GM19025 (cell line): ENCODE data around the gene HYAL1.
A peak's percentile ranks its signal among the peaks of the same experiment; 100 is the strongest.
"Not testable (repeated sequence)": the region's sequence is repeated elsewhere in the genome, so short reads cannot be mapped to it uniquely, and the experiment has no call there.

Experiments used
- ATAC-seq: cut with Tn5 transposase; IDR thresholded peaks from one replicate; pipeline ENCODE4 v1.9.1; 2021; ENCODE audit warnings: mild to moderate bottlenecking, low read depth, moderate library complexity; ENCODE audit not compliant: unreplicated experiment

Gene HYAL1

DNA sequence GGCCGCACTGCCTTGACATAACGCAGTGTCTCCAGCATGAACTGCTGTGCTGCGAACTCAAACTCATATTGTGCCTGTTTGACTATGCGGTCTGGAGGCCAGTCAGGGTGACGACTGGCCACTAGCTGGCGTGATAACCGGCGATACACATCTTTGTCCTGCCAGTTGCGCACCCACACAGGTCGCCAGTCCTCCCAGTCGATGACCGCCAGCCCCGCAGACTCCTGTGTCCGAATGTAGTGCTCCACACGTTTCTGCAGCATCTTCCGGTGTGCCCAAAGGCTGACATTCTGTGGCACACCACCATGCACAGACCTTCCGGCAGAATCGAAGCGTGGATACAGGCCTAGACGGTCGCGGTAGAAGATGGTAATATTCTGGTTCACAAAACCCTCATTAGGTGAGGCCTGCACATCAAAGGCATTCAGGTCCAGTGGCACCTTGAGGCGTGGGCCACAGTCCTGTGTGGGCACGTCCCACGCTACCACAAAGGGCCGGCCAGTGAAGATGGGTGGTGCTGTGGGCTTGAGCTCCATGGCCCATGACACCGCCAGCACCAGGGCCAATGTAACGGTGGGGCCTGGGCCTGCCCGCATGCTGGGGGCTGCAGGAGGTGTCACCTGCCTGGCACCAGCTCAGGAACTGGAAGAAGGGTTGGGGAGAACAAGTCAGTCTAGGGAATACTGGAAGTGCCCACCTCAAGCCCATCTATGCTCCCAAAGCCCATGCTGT is 16.7 kb upstream of the HYAL1 start:
- ATAC-seq: no peak

DNA sequence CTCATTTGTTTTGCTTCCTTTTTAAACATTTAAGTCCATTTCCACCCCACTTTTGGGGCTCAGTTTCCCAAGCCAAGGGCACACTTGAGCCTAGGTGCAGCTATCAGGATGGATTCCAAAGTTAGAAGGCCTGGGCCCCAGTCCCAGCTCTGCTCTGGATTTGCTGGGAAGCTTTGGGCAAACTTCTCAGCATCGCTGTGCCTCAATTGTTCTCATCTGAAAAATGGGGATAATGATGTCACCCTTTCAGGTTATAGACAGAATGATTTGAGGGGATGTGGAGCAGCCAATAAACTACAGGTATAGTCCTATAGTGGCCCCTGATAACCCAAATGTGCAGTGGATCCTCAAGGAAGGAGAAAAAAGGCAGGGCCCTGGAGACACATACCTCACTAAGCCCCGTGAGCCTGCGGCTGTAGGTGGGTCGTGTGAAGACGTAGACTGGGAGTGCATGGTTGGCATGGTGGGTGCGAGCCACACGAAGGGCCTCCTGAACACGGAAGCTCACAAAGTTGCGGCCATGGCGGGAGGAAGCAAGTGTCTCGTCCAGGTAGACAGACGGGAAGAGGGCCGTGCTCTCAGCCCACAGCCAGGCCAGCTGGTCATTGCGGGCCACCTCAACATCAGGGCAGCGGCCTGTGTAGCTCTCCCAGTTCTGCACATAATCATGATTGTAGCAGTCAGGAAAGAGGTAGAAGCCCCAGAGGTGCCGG is 16.0 kb upstream of the HYAL1 start:
- no peak for ATAC-seq

DNA sequence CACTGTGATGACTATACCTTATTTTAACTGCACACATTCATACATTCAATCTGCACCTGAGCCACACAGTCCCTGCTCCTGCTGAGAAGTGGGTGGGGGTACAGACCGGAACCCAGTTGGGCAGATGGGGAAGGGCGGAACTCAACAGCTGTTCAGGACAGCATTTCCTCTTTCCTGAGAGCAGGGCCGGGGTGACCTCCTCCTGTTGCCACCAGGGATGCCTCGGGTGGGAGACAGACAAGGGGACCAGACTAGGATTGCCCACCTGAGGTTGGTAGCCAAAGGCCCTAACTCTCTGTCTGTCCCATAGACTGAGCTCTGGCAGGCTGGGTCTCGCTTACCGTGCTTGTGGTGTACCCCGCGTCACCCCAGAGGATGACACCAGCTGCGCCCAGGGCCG is 15.2 kb upstream of the HYAL1 start:
- no peak for ATAC-seq

DNA sequence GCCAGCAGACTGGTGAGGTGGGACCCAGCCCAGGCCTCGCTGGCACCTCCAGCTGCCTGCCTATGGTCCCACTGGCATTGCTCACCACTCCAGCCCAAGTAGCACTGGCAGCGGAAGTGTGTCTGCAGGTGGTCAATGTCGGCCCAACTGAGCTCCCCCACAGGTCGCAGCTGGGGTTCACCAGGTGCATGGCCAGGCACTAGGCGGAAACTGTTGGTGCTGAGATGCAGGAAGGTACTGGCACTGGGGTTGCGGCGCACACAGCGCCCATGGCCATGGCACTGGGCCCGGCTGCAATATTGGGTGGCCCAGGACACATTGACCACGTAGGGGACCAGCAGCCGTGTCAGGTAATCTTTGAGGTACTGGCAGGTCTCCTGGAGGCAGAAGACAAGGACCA is 14.8 kb upstream of the HYAL1 start:
- ATAC-seq: no peak

DNA sequence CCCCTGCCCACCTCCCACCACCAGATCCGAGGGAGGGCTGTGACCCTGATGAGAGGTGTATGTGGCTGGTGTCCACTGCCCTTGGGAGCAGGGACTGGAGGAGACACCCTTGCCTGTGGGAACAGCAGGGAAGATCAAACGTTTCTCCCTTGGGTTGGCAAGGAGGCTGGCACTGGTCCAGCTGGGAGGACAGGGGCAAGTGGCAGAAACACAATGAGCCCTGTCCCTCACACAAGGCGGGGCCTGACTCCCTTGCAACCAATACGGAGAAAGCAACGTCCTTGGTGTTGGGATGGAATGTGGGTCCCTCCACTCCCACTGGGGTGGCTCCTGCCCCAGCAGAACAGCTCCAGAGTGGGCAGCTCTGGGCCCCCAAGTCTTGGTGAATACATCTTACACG is 13.9 kb upstream of the HYAL1 start:
- ATAC-seq: no peak

DNA sequence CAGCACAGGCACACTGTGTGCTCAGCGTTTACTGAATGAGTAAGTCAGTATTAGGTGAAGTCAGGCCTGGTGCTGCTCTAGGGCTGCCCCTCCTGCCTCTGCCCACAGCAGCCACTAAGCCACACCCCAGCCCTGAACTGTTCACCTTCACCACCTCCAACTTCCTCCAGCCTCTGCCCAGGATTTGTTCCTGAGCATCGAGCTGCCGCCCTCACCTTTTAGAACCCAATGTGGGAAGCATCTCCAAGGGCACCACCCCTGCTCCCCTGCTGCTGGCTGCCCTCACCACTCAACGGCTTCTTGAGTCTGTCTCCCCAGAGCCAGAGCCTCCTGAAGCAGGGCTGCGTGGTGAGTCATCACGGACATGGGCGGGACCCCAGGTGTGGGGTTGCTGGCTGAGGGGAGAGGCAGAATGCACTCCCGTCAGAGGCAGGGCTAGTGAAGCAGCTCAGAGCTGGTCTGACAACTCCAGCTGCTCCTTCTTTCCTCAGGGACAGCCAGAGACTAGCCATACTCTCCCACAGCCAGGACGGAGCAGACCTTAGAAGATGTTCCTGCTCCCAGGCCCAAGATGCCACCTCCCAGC is 13.4 kb upstream of the HYAL1 start:
- ATAC-seq: no peak

DNA sequence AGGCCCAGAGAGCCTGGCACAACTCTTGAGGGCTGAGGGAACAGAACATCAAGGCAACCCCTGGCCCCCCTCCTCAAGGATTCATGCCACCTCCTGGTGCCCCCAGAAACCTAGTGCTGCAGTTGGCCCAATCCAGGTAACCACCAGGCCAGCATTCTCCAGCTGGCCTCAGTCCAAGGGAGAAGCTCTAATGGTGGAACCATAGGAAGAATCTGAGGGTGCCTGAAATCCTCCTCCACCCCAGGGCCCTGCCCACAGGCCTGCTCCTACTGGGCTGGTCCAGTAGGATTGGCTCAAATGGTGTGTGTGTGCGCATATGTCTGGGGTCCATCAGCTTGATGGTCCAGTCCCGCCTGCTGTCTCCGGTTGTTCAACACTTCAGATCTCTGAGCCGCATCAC is 11.4 kb upstream of the HYAL1 start:
- ATAC-seq: no peak

DNA sequence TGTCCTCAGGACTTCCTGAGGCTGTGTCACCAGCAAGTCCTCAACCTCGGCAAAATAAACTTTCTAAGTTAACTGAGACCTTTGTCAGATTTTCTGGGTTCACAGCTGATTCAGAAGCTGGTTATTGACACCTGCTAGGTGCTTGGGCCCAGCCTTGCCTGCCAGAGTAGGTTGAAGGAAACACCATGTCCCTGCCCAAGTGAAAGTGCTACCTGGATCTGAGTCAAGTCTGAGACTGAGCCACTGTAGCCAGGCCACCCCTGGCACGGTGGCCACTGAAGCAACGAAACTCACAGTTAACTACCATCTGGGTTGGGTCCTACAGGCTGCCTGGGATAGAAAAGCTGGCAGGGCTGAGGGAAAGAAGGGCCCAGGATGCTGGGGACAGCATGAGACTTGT is 11.0 kb upstream of the HYAL1 start:
- no peak for ATAC-seq

DNA sequence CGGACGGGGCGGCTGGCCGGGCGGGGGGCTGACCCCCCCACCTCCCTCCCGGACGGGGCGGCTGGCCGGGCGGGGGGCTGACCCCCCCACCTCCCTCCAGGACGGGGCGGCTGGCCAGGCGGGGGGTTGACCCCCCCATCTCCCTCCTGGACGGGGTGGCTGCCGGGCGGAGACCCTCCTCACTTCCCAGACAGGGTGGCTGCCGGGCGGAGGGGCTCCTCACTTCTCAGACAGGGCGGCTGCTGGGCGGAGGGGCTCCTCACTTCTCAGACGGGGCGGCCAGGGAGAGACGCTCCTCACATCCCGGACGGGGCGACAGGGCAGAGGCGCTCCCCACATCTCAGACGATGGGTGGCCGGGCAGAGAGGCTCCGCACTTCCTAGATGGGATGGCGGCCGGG is 8.7 kb upstream of the HYAL1 start:
- ATAC-seq: not testable (repeated sequence)

DNA sequence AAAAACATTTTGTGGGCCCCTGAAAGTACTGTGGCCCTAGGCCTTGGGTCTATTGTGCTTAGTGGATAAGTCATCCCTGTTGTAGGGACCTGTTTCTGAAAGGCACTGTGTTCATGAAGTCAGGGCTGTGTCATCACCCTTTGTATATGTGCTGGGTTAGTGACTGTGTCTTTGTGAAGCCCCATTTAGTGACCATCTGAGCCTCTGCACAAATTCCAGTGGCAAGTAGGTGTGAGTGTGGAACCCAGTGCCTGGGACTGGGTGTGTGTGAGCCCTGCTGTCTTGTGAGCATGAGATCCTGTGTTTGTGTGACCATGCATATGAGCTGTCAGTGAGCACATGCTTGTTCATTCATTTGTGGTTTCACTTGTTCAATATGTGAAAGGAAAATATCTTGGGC is 1.2 kb upstream of the HYAL1 start:
- ATAC-seq: no peak

DNA sequence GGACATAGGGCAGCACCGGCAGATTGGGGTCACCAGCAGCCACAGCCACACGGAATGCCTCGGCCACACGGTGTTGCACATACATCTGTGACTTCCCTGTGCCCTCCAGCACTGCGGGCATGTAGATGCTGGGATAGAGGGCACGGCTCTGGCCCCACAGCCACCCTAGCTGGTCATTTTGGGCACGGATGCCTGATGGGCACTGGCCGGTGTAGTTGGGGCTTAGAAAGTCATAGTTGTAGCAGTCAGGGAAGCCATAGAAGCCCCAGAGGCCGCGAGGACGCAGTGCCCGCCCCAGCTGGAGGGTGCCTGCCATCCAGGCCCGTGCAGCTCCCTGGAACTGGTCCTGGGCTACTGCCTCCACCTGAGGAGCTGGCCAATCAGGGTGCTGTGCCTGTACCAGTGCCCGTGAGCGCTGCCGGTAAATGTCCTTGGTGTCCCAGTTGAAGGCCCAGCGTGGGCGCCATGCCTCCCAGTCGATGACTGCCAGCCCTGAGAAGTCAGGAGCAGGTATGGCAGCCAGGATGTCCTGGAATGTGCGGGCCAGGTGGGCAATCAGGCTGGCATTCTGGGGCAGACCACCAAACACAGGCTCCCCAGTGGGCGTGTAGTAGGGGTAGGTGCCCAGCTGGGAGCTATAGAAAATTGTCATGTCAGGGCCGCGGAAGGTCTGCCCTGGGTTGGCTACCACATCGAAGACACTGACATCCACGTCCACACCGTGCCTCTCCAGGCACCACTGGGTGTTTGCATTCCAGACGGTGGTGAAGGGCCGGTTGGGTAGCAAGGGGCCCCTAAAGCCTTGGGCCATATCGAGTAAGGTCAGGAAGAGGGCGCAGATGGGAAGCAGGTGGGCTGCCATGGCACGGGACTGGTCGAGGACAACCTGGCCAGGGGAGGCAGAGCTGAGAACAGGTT is 1.0 kb downstream of the HYAL1 start:
- no peak for ATAC-seq

DNA sequence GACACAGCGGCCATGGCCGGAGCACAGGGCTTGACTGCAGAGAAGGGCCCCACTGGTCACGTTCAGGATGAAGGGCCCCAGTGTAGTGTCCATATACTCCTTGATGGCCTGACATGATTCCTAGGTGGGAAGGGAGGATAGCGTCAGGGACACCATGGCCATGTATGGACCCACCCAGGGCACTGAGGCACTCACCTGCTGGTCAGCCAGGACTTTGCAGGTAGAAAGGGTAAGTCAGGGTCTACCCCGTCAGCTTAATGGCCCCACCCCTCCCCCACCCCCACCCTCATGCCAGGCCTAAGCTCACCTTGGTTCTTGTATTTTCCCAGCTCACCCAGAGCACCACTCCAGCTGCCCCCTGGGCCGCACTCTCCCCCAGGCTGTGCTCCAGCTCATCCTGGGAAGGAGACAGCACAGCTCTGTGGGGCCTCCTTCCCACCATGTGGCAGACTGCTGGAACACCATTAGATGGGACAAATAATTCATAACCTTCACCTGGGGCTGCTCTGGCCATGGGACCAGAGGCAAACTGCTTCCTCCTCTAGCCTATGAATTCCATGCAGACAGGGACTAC is 2.6 kb downstream of the HYAL1 start:
- no peak for ATAC-seq

DNA sequence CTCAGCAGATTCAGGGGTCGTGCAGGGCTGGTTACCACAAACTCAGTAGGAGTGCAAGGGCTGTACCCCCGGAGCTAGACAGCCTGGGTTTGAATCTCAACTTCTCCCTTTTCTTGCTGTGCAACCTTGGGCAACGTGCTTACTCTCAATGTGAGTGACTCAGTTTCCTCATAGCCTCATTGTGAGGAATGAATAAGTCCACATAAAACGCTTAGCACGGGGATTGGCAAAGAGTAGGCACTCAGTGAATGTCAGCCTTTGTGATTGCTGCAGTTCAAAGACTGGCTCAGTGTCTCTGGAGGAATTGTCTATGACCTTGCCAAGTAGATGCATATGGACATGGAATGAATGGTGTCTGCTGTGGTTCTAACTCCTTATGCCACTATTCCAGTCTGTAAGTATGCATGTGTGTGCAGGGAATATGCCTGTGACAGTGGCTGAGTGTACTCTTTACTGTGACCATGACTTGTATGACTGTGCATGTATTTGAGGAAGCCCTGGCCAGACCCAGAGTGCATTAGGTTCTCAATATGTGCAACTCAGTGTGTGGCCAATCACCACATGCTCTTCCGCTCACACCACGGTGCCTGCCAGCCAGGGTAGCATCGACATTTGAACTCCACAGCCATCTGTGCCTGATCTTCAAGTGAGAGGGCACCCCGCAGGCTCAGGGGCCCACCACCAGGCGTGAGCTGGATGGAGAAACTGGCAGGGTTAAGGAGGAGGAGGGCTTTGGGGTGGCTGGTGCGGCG is 3.3 kb downstream of the HYAL1 start:
- no peak for ATAC-seq

DNA sequence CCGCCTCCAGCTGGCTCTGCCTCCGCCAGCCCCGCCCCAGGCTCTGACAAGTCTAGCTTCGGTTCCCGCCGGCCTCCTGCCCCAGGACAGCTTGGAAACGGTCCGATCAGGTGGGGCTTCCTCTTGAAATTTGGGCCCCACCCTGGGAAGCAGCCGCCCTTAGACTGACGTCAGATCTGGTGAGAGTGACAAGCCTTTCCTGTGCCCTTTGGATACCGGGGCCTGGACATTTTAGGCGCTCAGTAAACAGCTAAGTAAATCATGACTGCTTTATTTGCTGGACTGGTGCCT is 3.8 kb downstream of the HYAL1 start:
- ATAC-seq: no peak

DNA sequence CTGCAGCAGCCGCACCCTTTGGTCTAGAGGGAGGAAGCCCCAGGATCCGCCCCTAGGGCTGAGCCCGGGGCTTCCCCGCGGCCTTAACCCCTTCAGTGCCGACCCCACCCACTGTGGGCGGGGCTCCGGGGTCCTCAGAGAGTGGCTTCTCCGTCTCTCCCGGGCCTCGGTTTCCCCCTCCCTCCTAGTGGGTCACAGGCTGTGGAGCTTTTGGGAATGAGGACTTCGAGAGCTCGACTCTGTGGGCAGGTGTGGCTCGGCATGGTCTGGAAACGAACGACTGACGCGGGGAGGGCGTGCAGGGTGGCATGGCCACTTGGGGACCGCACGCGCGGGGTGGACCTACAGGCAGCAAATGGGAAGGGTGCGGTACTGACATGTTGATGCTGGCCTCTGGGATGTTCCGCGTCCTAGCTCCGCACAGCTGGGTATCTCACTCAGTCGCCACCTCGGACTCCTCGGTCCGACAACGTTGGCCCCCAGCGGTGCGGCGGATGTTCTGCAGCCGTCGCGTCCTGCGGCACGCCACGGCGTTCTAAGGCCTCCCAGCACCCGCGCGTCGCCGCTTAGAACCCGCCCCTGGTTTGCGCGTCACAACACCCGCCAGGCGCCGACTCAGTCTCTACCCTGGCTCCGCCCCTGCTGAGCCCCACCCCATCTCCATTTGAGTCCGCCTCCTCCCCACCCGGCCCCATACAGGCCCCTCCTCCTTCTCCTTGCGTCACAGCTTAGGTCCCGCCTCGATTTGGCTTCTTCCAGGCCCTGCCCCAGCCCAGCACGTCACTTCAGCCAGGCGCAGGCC is 4.3 kb downstream of the HYAL1 start, which contains the start of the genes HYAL3 and NAA80:
TSS of gene HYAL3 (minus strand) at position 570 of the 802 bp plus-strand sequence. CDS start 3,803 bp downstream, outside the sequence.
TSS of gene NAA80 (minus strand) at position 570 of the 802 bp plus-strand sequence. CDS start 1,942 bp downstream, outside the sequence.
- ATAC-seq: peak; percentile 89

DNA sequence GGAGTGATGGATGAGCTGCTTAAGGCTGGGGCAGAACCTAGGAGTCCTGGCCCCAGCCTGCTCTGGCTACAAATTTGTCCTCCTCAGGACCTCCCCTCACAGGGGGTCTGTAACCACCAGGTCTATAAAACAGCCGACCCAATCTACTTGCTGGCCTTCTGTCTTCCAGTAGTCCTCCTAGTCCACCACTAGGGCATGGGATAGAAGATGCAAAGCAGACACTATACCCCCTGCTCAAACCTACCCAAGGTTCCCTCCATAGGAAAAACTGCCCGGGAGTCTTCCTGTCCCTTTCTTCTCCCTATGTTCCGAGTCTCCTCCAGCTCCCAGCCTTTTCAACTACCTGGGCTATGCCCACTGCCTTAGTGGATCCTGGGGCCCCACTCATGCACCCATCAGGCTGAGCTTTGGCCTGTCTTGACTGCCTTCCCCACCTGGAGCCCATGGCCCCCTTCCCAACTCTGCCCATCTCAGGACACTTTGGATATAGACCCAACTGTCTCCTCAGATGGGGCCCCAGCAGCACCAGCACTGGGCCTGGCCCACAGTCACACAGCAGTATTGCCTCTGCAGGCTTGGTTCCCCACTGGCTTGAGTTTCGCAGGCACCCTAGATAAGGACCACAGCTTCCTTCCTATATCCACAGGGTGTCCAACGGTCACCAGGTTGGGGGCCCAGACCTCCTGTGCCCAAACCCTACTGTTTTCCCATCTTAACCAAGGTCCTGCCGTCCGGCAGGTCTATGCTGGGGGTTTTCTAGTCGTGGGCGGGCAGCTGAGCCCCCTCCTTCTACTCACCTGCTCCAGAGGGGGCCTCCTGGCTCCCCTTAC is 5.3 kb downstream of the HYAL1 start:
- ATAC-seq: no peak

DNA sequence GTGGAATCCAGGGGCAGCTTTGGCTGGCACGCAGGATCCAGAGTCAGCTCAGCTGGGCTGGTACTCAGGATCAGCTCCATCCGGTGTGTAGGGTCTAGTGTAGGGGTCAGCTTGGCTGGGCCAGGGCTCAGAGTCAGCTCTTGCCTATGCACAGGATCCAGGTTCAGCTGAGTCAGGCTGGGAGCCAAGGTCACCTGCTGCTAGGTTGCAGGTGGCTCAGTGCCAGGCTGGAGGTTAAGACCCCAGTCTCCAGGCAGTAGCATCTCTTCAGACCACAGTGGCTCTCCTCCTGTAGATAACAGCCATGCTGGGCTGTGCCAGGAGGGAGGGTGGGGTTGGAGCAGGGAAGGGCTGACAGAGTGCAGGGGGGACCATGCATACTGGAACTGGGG is 6.0 kb downstream of the HYAL1 start:
- no peak for ATAC-seq

DNA sequence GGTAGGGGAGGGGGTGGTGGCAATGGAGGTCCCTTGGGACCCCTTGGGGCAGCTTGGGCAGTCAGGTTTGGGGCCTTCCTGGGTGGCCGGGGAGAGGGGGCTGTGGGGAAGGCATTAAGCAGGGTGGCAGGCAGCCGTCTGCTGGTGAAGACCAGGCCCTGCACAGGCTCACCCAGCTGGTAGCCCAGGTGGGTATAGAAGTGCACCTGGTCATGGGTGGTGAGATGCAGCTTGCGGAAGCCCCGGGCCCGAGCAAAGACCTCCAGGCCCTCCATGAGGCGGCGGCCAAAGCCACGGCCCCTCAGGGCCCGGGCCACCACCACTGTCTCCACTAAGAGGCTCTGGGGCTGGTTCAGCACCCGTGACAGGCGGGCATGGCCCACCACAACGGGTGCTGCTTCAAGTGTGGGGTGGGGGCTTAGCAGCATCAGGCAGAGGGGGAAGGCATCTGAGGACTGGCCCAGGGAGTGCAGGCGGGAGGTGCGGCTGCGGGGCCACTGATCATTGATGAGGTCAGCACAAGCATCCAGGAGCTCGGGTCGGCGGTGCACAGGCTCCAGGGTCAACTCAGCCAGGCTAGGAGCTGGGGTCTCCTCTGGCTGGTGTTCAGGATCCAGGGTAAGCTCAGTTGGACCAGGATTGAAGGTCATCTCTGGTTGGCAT is 6.5 kb downstream of the HYAL1 start:
- ATAC-seq: no peak
